Nephron (organoid): ENCODE data around the gene TDG.

ENCODE experiments used
- H3K27ac Mint-ChIP-seq, 3 experiments: 2 replicates each; pipeline ENCODE4 v1.8.0; 2020; ENCODE audit warnings: mixed read lengths in 3 of 3, mild to moderate bottlenecking in 2 of 3, moderate library complexity in 1 of 3
- H3K27me3 Mint-ChIP-seq: 2 replicates; pipeline ENCODE4 v1.8.0; 2021; ENCODE audit warnings: low read depth, mild to moderate bottlenecking, moderate library complexity, mixed read lengths
- H3K36me3 Mint-ChIP-seq: 2 replicates; pipeline ENCODE4 v1.8.0; 2020; ENCODE audit warnings: low read depth, mixed read lengths
- H3K4me1 Mint-ChIP-seq: 2 replicates; pipeline ENCODE4 v1.8.0; 2020; ENCODE audit warnings: mixed read lengths
- H3K4me3 Mint-ChIP-seq, 3 experiments: 2 replicates each; pipeline ENCODE4 v1.8.0; 2020; ENCODE audit warnings: mild to moderate bottlenecking in 3 of 3, mixed read lengths in 3 of 3, moderate library complexity in 2 of 3
- H3K9me3 Mint-ChIP-seq: 2 replicates; pipeline ENCODE4 v1.8.0; 2020; ENCODE audit warnings: mixed read lengths
- TF ChIP-seq, protein P1 (sequence below), 3 experiments: fragments of 200-600 bp; sonication (generic); IDR thresholded peaks; one replicate each; pipeline ENCODE4 v1.5.0; 2021; ENCODE audit warnings: antibody characterized with exemption in 3 of 3; ENCODE audit not compliant: unreplicated experiment in 3 of 3

TDG gene

DNA sequence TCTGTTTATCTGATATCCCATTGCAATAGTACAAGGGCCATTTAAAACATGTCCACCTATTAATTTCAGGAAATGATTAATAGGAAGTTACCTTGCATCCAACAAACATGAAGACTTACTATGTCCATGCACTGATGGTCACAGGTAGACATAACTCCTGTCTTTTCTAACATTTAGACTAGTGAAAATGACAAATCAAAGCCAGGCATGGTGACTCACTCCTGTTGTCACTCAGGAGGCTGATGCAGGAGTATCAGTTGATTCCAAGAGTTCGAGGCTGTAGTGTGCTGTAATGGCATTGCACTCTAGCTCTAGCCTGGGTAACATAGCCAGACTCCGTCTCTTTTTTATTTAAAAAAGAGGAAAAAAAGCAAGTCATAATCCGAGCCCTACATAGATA is 20.7 kb upstream of the TDG start:
- H3K36me3 Mint-ChIP-seq, result peaks cover 92% of the 10 kb centered on the region
- H3K4me3 Mint-ChIP-seq, result no peak overlapping the region
- TF ChIP-seq, protein P1, sequence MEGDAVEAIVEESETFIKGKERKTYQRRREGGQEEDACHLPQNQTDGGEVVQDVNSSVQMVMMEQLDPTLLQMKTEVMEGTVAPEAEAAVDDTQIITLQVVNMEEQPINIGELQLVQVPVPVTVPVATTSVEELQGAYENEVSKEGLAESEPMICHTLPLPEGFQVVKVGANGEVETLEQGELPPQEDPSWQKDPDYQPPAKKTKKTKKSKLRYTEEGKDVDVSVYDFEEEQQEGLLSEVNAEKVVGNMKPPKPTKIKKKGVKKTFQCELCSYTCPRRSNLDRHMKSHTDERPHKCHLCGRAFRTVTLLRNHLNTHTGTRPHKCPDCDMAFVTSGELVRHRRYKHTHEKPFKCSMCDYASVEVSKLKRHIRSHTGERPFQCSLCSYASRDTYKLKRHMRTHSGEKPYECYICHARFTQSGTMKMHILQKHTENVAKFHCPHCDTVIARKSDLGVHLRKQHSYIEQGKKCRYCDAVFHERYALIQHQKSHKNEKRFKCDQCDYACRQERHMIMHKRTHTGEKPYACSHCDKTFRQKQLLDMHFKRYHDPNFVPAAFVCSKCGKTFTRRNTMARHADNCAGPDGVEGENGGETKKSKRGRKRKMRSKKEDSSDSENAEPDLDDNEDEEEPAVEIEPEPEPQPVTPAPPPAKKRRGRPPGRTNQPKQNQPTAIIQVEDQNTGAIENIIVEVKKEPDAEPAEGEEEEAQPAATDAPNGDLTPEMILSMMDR (IDR thresholded peaks at IDR 0.05; ENCODE audit: unreplicated experiment in 3 of 3), result no peak
- H3K27me3 Mint-ChIP-seq, result no peaks in the 10 kb centered on the region
- H3K4me1 Mint-ChIP-seq, result no peaks in the 10 kb centered on the region
- no peaks in the 10 kb centered on the region for H3K9me3 Mint-ChIP-seq
- H3K27ac Mint-ChIP-seq, result no peak overlapping the region

DNA sequence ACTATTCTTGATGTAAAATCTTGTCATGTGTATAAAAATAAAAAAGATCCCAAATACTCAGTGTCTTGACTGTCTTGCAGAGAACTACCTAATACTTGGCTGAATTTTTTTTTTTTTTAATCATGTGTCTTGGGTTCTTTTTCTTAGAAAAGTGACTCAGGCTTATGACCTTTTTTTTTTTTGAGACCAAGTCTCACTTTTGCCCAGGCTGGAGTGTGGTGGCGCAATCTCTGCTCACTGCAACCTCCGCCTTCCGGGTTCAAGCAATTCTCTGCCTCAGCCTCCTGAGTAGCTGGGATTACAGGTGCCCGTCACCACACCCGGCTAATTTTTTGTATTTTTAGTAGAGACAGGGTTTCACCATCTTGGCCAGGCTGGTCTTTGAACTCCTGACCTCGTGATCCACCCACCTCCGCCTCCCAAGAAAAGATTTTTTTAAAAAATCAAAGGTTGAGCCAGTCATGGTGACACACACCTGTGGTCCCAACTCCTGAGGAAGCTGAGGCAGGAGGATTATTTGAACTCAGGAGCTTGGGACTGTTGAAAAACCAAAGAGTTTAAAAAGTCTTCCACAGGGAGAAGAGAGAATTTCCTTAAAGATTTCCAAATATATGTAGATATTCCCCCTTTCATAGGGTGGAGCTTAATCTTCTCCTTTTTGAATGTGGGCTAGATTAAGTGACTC is 17.7 kb upstream of the TDG start:
- peaks cover 4% of the 10 kb centered on the region for H3K4me1 Mint-ChIP-seq
- no peaks in the 10 kb centered on the region for H3K9me3 Mint-ChIP-seq
- H3K36me3 Mint-ChIP-seq, result peaks cover 85% of the 10 kb centered on the region
- H3K27me3 Mint-ChIP-seq, result no peaks in the 10 kb centered on the region
- H3K27ac Mint-ChIP-seq, result no peak overlapping the region
- TF ChIP-seq, protein P1 (IDR thresholded peaks at IDR 0.05; ENCODE audit: unreplicated experiment in 3 of 3), result no peak
- H3K4me3 Mint-ChIP-seq, result no peak overlapping the region

DNA sequence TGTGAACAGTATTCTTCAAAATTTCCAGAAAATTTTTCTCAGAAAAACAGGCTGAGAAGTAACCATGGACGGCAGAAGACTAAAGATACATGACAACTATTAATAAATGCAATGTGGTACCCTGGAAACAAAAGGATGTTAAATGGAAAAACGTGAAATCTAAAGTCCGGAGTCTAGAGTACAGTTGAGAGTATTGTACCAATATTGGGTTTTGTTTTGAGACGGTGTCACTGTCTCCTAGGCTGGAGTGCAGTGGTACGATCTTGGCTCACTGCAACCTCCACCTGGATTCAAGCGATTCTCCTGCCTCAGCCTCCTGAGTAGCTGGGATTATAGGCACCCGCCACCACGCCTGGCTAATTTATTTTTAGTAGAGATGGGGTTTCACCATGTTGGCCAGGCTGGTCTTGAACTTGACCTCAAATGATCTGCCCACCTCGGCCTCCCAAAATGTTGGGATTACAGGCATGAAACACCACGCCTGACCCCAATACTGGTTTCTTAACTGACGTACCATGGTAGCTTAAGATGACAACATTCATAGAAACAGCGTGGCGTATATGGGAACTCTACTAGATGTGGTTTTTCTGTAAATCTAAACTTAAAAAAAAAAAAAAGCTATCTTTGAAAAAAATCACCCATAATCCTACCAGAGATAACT is 16.8 kb upstream of the TDG start:
- no peaks in the 10 kb centered on the region for H3K27me3 Mint-ChIP-seq
- peaks cover 86% of the 10 kb centered on the region for H3K36me3 Mint-ChIP-seq
- no peaks in the 10 kb centered on the region for H3K9me3 Mint-ChIP-seq
- no peak overlapping the region for H3K4me3 Mint-ChIP-seq
- TF ChIP-seq, protein P1 (IDR thresholded peaks at IDR 0.05; ENCODE audit: unreplicated experiment in 3 of 3), result no peak
- H3K4me1 Mint-ChIP-seq, result peaks cover 4% of the 10 kb centered on the region
- H3K27ac Mint-ChIP-seq, result no peak overlapping the region

DNA sequence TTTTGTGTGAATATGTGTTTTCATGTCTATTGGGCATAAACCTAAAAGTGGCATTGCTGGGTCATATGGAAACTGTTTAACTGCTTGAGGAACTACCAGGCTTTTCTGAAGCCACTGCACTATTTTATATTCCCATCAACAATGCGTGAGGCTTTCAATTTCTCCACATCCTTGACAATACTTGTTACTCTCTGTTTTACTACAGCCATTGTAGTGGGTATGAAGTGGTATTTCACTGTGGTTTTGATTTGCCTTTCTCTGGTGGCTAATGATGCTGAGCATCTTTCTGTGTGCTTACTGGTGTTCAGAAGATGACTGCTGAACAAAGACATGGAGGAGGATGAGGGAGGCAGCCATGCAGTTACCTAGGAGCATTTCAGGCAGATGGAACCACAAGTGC is 13.2 kb upstream of the TDG start:
- TF ChIP-seq, protein P1 (IDR thresholded peaks at IDR 0.05; ENCODE audit: unreplicated experiment in 3 of 3), result no peak
- peaks cover 64% of the 10 kb centered on the region for H3K36me3 Mint-ChIP-seq
- H3K4me3 Mint-ChIP-seq, result peak overlapping the region; percentile 42 to 68 (median 65)
- H3K4me1 Mint-ChIP-seq, result peaks cover 26% of the 10 kb centered on the region
- no peaks in the 10 kb centered on the region for H3K27me3 Mint-ChIP-seq
- H3K27ac Mint-ChIP-seq, result peak overlapping the region in 2 of 3 experiments; percentile 10 to 30
- H3K9me3 Mint-ChIP-seq, result no peaks in the 10 kb centered on the region

DNA sequence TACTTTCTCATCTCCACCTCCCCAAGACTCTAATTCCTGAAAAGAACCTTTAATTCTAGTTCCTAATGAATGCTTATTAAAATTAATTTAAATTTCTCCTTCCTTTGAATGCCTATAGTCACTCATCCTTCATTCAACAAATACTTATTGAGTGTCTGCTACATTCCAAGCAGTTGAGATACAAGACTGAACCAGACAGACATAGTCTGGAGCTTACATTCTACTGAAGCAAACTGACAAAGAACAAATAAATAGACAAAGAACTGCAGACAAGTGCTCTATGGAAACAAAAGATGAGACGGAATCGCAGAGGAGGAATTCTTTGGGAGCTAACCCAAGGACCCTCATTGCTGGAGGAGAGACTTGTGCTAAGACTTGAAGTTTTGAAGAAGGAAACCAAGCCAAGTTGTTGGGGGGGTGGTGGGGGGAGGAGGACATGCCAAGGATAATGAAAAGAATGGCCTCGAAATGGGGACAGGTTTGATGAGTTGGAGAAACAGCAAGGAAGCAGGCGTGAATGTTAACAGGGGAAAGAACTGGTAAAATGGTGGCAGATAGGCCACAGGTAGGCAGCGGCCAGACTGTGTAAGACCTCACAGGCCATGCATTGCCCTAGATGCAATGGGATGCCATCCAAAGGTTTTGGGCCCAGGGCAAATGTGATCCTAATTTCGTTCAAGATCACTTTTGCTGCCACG is 9.7 kb upstream of the TDG start:
- Mint-ChIP-seq H3K4me1 (peaks cover 41% of the 10 kb centered on the region), H3K27me3 (no peaks in the 10 kb centered on the region), H3K9me3 (no peaks in the 10 kb centered on the region), H3K4me3 (peak overlapping the region; percentile 92 to 97 (median 93)), H3K36me3 (peaks cover 32% of the 10 kb centered on the region), H3K27ac (peak overlapping the region; percentile 97 to 100 (median 99))
- TF ChIP-seq, protein P1 (IDR thresholded peaks at IDR 0.05; ENCODE audit: unreplicated experiment in 3 of 3), result no peak
